Measurements from ENCODE around the gene CTSE. TPM values are rescaled to one million over a fixed set of nuclear protein-coding genes. Genes with fewer than 3 reads are reported as not detected.
"Not testable (repeated sequence)": the region's sequence is repeated elsewhere in the genome, so short reads cannot be mapped to it uniquely, and the experiment has no call there.

Gene CTSE
- total RNA-seq, 1 donor from 2014 or later = 5.6 TPM

DNA sequence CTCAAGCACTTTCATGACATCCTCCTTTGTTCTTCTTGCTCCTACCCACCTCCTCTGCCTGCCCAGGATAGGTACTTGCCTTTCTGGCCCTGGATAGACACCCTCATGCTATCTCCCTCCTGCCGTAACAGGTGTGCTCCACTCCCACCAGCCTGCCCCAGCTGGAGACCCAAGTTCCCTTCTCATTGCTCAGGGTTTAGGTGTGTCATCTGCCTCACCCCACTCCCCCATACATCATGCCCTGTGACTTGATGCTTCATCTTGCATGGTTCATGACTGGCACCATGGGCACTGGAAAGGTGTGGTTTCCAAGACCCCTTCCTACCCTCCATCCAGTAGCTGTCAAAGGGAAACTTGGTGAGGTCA lies 35.2 kb upstream of the CTSE start:
- TF ChIP-seq CTCF (IDR thresholded peaks at IDR 0.05; ENCODE audit: unreplicated experiment) = no peak
- Mint-ChIP-seq H3K27ac (no peak overlapping the region), H3K4me1 (ENCODE audit: low read depth) (peaks cover 13% of the 10 kb centered on the region), H3K4me3 (ENCODE audit: low read depth) (no peak overlapping the region), H3K9me3 (ENCODE audit: low read depth) (peaks cover 5% of the 10 kb centered on the region), H3K36me3 (ENCODE audit: insufficient read depth) (peaks cover 2% of the 10 kb centered on the region), H3K27me3 (peaks cover 6% of the 10 kb centered on the region)
- no peak for DNase-seq (ENCODE audit: low spot score, unreplicated experiment)

DNA sequence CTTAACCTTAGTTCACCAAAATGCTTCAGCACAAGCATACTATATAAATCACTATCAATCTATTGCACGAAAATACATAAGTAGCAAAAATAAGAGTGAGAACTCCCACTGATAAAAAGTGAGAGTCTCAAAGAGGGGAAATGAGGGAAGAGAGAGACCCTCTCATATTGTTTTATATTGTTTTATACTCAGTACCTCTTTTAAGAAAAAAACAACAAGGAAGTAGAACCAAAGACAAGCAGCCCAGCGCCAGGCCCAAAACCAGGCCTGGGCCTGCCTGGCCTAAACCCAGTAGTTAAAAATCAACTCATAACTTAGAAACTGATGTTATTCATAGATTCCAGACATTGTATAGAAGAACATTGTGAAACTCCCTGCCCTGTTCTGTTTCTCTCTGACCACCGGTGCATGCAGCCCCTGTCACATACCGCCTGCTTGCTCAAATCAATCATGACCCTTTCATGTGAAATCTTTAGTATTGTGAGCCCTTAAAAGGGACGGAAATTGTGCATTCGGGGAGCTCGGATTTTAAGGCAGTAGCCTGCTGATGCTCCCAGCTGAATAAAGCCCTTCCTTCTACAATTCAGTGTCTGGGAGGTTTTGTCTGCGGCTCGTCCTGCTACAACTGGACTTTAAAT lies 34.7 kb upstream of the CTSE start:
- H3K9me3 Mint-ChIP-seq (ENCODE audit: low read depth); H3K4me3 Mint-ChIP-seq (ENCODE audit: low read depth); H3K27me3 Mint-ChIP-seq; H3K27ac Mint-ChIP-seq; DNase-seq (ENCODE audit: low spot score, unreplicated experiment); H3K36me3 Mint-ChIP-seq (ENCODE audit: insufficient read depth): not testable (repeated sequence)
- H3K4me1 Mint-ChIP-seq (ENCODE audit: low read depth) = peaks cover 13% of the 10 kb centered on the region

DNA sequence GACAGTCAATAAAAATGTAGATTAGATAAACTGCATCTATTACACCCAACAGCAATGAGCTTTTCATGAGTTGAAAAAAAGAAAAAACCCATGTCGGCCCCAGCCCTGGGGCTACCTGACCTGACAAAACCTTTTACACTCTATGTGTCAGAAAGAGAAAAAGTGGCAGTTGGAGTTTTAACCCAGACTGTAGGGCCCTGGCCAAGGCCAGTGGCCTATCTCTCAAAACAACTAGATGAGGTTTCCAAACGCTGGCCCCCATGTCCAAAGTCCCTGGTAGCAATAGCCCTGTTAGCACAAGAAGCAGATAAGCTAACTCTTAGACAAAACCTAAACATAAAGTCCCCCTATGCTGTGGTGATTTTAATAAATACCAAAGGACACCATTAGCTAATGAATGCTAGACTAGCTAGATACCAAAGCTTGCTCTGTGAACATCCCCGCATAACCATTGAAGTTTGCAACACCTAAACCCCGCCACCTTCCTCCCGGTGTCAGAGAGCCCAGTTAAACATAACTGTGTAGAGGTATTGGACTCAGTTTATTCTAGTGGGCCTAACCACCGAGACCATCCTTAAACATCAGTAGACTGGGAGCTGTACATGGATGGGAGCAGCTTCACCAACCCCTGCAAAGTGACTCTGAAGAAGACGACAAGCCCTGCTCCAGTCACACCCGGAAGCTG lies 32.1 kb upstream of the CTSE start:
- not testable (repeated sequence) for H3K4me3 Mint-ChIP-seq (ENCODE audit: low read depth); DNase-seq (ENCODE audit: low spot score, unreplicated experiment); H3K27me3 Mint-ChIP-seq; H3K9me3 Mint-ChIP-seq (ENCODE audit: low read depth); H3K27ac Mint-ChIP-seq; H3K36me3 Mint-ChIP-seq (ENCODE audit: insufficient read depth)
- H3K4me1 Mint-ChIP-seq (ENCODE audit: low read depth) = peaks cover 13% of the 10 kb centered on the region

DNA sequence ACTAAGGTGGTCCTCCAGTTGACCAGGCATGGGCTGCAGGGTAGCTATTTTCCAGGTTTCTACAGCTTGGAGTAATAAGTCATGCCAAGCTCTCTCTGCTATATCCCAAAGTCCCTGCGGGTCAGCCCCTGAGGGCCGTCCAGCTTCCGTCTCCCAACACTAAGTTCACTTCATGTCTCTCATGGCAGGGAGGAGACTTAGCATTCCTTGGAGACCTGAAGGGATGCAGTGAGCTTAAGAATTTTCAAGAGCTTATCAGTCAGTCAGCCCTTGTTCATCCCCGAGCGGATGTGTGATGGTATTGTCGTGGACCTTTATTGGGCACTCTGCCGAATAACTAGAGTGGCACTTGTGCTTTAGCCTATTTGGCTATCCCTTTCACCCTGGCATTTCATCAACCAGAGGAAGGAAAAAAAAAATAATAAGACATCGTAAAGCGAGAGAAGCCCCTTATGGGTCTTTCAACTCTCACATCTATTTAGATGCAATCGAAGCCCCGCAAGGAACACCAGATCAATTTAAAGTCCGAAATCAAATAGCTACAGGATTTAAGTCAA lies 31.5 kb upstream of the CTSE start:
- DNase-seq (ENCODE audit: low spot score, unreplicated experiment); H3K9me3 Mint-ChIP-seq (ENCODE audit: low read depth); H3K4me3 Mint-ChIP-seq (ENCODE audit: low read depth); H3K27ac Mint-ChIP-seq; H3K36me3 Mint-ChIP-seq (ENCODE audit: insufficient read depth): not testable (repeated sequence)
- Mint-ChIP-seq H3K27me3 (peaks cover 11% of the 10 kb centered on the region), H3K4me1 (ENCODE audit: low read depth) (peaks cover 13% of the 10 kb centered on the region)

GRCh38 chr1:206053616-206054015 lies 29.9 kb upstream of the CTSE start:
- not testable (repeated sequence) for H3K36me3 Mint-ChIP-seq (ENCODE audit: insufficient read depth); H3K9me3 Mint-ChIP-seq (ENCODE audit: low read depth); H3K27me3 Mint-ChIP-seq; H3K4me3 Mint-ChIP-seq (ENCODE audit: low read depth); DNase-seq (ENCODE audit: low spot score, unreplicated experiment); H3K27ac Mint-ChIP-seq
- H3K4me1 Mint-ChIP-seq (ENCODE audit: low read depth) = peaks cover 16% of the 10 kb centered on the region

DNA sequence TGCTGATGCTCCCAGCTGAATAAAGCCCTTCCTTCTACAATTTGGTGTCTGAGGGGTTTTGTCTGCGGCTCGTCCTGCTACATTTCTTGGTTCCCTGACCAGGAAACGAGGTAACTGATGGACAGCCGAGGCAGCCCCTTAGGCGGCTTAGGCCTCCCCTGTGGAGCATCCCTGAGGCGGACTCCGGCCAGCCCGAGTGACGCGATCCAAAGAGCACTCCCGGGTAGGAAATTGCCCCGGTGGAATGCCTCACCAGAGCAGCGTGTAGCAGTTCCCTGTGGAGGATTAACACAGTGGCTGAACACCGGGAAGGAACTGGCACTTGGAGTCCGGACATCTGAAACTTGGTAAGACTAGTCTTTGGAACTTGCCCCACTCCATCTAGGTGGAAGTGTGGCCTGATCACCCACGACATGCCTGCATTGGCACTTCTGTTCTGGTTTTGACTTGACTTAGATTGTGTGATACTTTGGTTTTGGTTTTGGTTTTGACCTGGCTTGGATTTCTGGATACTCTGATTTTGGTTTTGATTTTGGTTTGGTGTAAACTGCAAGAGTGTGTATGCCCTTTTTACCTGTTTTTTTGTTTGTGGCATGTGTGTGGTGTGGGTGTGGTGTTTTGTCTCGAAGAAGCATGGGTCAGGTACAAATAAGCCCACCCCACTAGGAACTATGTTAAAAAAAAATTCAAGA lies 29.4 kb upstream of the CTSE start, which contains the start of gene RHEX:
RHEX (plus strand) TSS at position 255 of the 692 bp plus-strand sequence. CDS start 44,656 bp downstream, outside the sequence.
- DNase-seq (ENCODE audit: low spot score, unreplicated experiment); H3K4me3 Mint-ChIP-seq (ENCODE audit: low read depth); H3K27ac Mint-ChIP-seq; H3K27me3 Mint-ChIP-seq; H3K36me3 Mint-ChIP-seq (ENCODE audit: insufficient read depth); H3K9me3 Mint-ChIP-seq (ENCODE audit: low read depth): not testable (repeated sequence)
- peaks cover 20% of the 10 kb centered on the region for H3K4me1 Mint-ChIP-seq (ENCODE audit: low read depth)

- H3K4me3 Mint-ChIP-seq (ENCODE audit: low read depth); H3K36me3 Mint-ChIP-seq (ENCODE audit: insufficient read depth); H3K9me3 Mint-ChIP-seq (ENCODE audit: low read depth); DNase-seq (ENCODE audit: low spot score, unreplicated experiment); H3K27me3 Mint-ChIP-seq; H3K27ac Mint-ChIP-seq: not testable (repeated sequence)
- H3K4me1 Mint-ChIP-seq (ENCODE audit: low read depth) = peaks cover 20% of the 10 kb centered on the region
These were observed 28.7 kb upstream of the CTSE start for GRCh38 chr1:206052231-206052865.

- no peak for DNase-seq (ENCODE audit: low spot score, unreplicated experiment)
- Mint-ChIP-seq H3K27me3 (peaks cover 5% of the 10 kb centered on the region), H3K27ac (no peak overlapping the region), H3K9me3 (ENCODE audit: low read depth) (peaks cover 4% of the 10 kb centered on the region), H3K36me3 (ENCODE audit: insufficient read depth) (no peaks in the 10 kb centered on the region), H3K4me3 (ENCODE audit: low read depth) (no peak overlapping the region), H3K4me1 (ENCODE audit: low read depth) (peaks cover 15% of the 10 kb centered on the region)
- no peak for TF ChIP-seq CTCF (IDR thresholded peaks at IDR 0.05; ENCODE audit: unreplicated experiment)
These were observed 27.1 kb upstream of the CTSE start for GRCh38 chr1:206050655-206051235.
